ENCODE results near the gene PIK3AP1. TPM values are rescaled to one million over a fixed set of nuclear protein-coding genes. Genes with fewer than 3 reads are reported as not detected.
A peak's percentile ranks its signal among the peaks of the same experiment; 100 is the strongest.

The PIK3AP1 gene
- total and polyA plus RNA-seq, 4 donors = 27.3 to 137 (median 50.9) TPM

- Histone ChIP-seq H3K9ac (ENCODE audit: low read depth in 1 of 2, low read length in 2 of 2) (no peak overlapping the region), H3K4me1 (ENCODE audit: control insufficient read depth in 4 of 4, insufficient read depth in 4 of 4, low read length in 3 of 4) (no peaks in the 10 kb centered on the region), H3K27me3 (ENCODE audit: control insufficient read depth in 4 of 4, insufficient read depth in 4 of 4, low read length in 3 of 4) (no peaks in the 10 kb centered on the region), H3K36me3 (ENCODE audit: control insufficient read depth in 4 of 4, insufficient read depth in 3 of 4, low read depth in 1 of 4, low read length in 3 of 4) (no peaks in the 10 kb centered on the region), H3K9me3 (ENCODE audit: control insufficient read depth in 4 of 4, low read length in 3 of 4) (no peaks in the 10 kb centered on the region), H3K4me3 (ENCODE audit: low read depth in 1 of 3, low read length in 3 of 3) (no peak overlapping the region), H3K27ac (ENCODE audit: low read depth in 1 of 2, low read length in 2 of 2) (no peak overlapping the region)
- DNase-seq (ENCODE audit: low spot score) = peak; percentile 87
- 45% methylated on average over 9 of the region's 9 CpGs for WGBS
- TF ChIP-seq GABPA (IDR thresholded peaks at IDR 0.05 in 1 of 2, conservative IDR thresholded peaks at IDR 0.05 in 1 of 2) (no peak), RAD21 (IDR thresholded peaks at IDR 0.05) (peak; percentile 88 to 92), EGR1 (IDR thresholded peaks at IDR 0.05; ENCODE audit: low read depth in 2 of 2) (no peak)
- TF ChIP-seq, protein P1, sequence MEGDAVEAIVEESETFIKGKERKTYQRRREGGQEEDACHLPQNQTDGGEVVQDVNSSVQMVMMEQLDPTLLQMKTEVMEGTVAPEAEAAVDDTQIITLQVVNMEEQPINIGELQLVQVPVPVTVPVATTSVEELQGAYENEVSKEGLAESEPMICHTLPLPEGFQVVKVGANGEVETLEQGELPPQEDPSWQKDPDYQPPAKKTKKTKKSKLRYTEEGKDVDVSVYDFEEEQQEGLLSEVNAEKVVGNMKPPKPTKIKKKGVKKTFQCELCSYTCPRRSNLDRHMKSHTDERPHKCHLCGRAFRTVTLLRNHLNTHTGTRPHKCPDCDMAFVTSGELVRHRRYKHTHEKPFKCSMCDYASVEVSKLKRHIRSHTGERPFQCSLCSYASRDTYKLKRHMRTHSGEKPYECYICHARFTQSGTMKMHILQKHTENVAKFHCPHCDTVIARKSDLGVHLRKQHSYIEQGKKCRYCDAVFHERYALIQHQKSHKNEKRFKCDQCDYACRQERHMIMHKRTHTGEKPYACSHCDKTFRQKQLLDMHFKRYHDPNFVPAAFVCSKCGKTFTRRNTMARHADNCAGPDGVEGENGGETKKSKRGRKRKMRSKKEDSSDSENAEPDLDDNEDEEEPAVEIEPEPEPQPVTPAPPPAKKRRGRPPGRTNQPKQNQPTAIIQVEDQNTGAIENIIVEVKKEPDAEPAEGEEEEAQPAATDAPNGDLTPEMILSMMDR (IDR thresholded peaks at IDR 0.05; ENCODE audit: low read depth, low read length, missing input control) = peak; percentile 72
- TF ChIP-seq, protein P2, sequence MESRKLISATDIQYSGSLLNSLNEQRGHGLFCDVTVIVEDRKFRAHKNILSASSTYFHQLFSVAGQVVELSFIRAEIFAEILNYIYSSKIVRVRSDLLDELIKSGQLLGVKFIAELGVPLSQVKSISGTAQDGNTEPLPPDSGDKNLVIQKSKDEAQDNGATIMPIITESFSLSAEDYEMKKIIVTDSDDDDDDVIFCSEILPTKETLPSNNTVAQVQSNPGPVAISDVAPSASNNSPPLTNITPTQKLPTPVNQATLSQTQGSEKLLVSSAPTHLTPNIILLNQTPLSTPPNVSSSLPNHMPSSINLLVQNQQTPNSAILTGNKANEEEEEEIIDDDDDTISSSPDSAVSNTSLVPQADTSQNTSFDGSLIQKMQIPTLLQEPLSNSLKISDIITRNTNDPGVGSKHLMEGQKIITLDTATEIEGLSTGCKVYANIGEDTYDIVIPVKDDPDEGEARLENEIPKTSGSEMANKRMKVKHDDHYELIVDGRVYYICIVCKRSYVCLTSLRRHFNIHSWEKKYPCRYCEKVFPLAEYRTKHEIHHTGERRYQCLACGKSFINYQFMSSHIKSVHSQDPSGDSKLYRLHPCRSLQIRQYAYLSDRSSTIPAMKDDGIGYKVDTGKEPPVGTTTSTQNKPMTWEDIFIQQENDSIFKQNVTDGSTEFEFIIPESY (IDR thresholded peaks at IDR 0.05) = no peak
These were observed 45.3 kb upstream of the PIK3AP1 start for GRCh38 chr10:96765406-96766240.

DNA sequence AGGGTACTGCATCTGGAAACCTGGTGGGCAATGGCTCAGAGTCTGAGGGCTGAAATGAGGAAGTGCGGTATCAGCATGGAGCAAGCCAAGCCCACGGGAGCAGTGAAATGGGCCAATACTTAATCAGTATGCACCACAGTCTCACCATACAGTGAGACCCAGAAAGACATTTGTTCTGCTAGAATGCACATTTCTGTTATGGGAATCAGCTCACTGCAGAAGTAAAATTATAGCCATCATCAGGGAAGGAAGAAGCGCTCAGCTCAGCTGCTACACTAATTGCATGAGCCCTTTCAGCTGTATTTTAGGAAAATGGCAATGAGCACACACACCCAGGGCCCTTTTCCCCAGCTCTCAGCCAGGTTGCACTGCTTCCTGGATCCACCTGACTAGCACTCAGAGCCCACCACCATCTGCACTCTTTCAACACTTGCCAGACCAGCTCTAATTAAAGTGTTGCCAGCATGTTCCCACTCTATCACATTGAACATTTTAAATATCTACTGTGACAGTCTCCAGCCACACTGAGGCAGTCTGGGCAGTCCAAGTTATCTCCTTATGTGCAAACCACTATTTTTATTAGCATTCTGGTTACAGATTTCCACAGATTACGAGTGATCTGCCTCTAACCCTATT lies 44.2 kb upstream of the PIK3AP1 start:
- H3K27me3 ChIP-seq (ENCODE audit: control insufficient read depth in 4 of 4, insufficient read depth in 4 of 4, low read length in 3 of 4) = no peaks in the 10 kb centered on the region
- no peaks in the 10 kb centered on the region for H3K4me1 ChIP-seq (ENCODE audit: control insufficient read depth in 4 of 4, insufficient read depth in 4 of 4, low read length in 3 of 4)
- H3K36me3 ChIP-seq (ENCODE audit: control insufficient read depth in 4 of 4, insufficient read depth in 3 of 4, low read depth in 1 of 4, low read length in 3 of 4) = no peaks in the 10 kb centered on the region
- H3K9ac ChIP-seq (ENCODE audit: low read depth in 1 of 2, low read length in 2 of 2) = no peak overlapping the region
- TF ChIP-seq MAX (IDR thresholded peaks at IDR 0.05) (no peak), RAD21 (IDR thresholded peaks at IDR 0.05) (no peak), FOXA2 (IDR thresholded peaks at IDR 0.05) (no peak), REST (IDR thresholded peaks at IDR 0.05) (no peak), RXRA (IDR thresholded peaks at IDR 0.05) (no peak), YY1 (IDR thresholded peaks at IDR 0.05) (no peak), FOXA1 (IDR thresholded peaks at IDR 0.05) (no peak), TAF1 (conservative IDR thresholded peaks at IDR 0.05) (no peak), EGR1 (IDR thresholded peaks at IDR 0.05; ENCODE audit: low read depth in 2 of 2) (no peak), NR2F2 (IDR thresholded peaks at IDR 0.05) (no peak), HNF4A (conservative IDR thresholded peaks at IDR 0.05) (no peak), HNF4G (IDR thresholded peaks at IDR 0.05) (no peak), SP1 (IDR thresholded peaks at IDR 0.05) (no peak), JUND (IDR thresholded peaks at IDR 0.05) (no peak), GABPA (IDR thresholded peaks at IDR 0.05 in 1 of 2, conservative IDR thresholded peaks at IDR 0.05 in 1 of 2) (no peak)
- TF ChIP-seq, protein P1 (IDR thresholded peaks at IDR 0.05; ENCODE audit: low read depth, low read length, missing input control) = no peak
- TF ChIP-seq, protein P3, sequence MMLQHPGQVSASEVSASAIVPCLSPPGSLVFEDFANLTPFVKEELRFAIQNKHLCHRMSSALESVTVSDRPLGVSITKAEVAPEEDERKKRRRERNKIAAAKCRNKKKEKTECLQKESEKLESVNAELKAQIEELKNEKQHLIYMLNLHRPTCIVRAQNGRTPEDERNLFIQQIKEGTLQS (IDR thresholded peaks at IDR 0.05) = no peak
- TF ChIP-seq, protein P2 (IDR thresholded peaks at IDR 0.05) = no peak
- DNase-seq (ENCODE audit: low spot score) = no peak
- 75% methylated on average over 4 of the region's 4 CpGs for WGBS
- no peaks in the 10 kb centered on the region for H3K9me3 ChIP-seq (ENCODE audit: control insufficient read depth in 4 of 4, low read length in 3 of 4)
- no peak overlapping the region for H3K4me3 ChIP-seq (ENCODE audit: low read depth in 1 of 3, low read length in 3 of 3)
- no peak overlapping the region for H3K27ac ChIP-seq (ENCODE audit: low read depth in 1 of 2, low read length in 2 of 2)
